Measurements from ENCODE around the gene SOX13. TPM values are rescaled to one million over a fixed set of nuclear protein-coding genes. Genes with fewer than 3 reads are reported as not detected.

SOX13 gene
- total RNA-seq, 1 experiment from 2014 or later = 31.5 TPM

DNA sequence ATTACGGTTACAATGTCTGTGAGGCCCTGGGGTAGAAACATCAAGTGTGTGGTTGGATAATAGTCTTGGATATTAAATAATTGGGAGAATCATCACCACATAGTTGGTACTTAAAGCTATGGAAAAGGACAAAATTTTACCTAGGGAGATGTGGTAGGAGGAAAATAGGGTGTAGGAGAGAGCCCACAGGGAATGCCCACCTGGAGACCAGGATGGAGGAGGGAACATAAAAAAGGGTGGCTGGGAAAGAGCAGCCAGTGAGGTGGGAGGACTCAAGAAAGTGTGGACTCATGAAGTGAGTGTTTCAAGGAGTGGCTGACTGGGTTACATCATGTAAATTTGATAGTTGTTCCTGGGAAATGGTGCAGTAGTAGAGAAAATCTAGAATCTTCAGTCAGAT is 3.0 kb upstream of the SOX13 start:
- POLR2A ChIA-PET = no interaction called here
- CTCF ChIA-PET = no interaction called here
- DNase-seq = no peak
- no peaks in the 10 kb centered on the region for H3K27me3 ChIP-seq (replicated peaks; ENCODE audit: control insufficient read depth, insufficient read depth, low read length)
- H3K4me1 ChIP-seq = no peaks in the 10 kb centered on the region
- no peak overlapping the region for H3K27ac Mint-ChIP-seq (ENCODE audit: unreplicated experiment)
- BruUV-seq (replicated peaks) = no TSS peak
- no peaks in the 10 kb centered on the region for H3K9me3 Mint-ChIP-seq (ENCODE audit: unreplicated experiment)
- intact Hi-C loops (cut with micrococcal nuclease; ENCODE audit: unreplicated experiment) = no loop called here
- no peak overlapping the region for H3K4me3 ChIP-seq (ENCODE audit: low read depth, low read length)
- H3K27me3 Mint-ChIP-seq (ENCODE audit: insufficient read depth, unreplicated experiment) = no peaks in the 10 kb centered on the region
- H3K4me3 Mint-ChIP-seq (ENCODE audit: unreplicated experiment) = no peak overlapping the region
- TF ChIP-seq, protein P1, sequence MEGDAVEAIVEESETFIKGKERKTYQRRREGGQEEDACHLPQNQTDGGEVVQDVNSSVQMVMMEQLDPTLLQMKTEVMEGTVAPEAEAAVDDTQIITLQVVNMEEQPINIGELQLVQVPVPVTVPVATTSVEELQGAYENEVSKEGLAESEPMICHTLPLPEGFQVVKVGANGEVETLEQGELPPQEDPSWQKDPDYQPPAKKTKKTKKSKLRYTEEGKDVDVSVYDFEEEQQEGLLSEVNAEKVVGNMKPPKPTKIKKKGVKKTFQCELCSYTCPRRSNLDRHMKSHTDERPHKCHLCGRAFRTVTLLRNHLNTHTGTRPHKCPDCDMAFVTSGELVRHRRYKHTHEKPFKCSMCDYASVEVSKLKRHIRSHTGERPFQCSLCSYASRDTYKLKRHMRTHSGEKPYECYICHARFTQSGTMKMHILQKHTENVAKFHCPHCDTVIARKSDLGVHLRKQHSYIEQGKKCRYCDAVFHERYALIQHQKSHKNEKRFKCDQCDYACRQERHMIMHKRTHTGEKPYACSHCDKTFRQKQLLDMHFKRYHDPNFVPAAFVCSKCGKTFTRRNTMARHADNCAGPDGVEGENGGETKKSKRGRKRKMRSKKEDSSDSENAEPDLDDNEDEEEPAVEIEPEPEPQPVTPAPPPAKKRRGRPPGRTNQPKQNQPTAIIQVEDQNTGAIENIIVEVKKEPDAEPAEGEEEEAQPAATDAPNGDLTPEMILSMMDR (IDR thresholded peaks at IDR 0.05; ENCODE audit: insufficient read depth in 1 of 2, low read depth in 1 of 2, low read length in 1 of 2, severe bottlenecking in 1 of 2, unreplicated experiment in 1 of 2) = no peak
- H3K36me3 Mint-ChIP-seq (ENCODE audit: insufficient read depth, unreplicated experiment) = no peaks in the 10 kb centered on the region
- H3K9me3 ChIP-seq = no peaks in the 10 kb centered on the region
- peaks cover 10% of the 10 kb centered on the region for H3K4me1 Mint-ChIP-seq (ENCODE audit: low read depth, unreplicated experiment)
- H3K36me3 ChIP-seq (ENCODE audit: control insufficient read depth, insufficient read depth, low read length) = no peaks in the 10 kb centered on the region

DNA sequence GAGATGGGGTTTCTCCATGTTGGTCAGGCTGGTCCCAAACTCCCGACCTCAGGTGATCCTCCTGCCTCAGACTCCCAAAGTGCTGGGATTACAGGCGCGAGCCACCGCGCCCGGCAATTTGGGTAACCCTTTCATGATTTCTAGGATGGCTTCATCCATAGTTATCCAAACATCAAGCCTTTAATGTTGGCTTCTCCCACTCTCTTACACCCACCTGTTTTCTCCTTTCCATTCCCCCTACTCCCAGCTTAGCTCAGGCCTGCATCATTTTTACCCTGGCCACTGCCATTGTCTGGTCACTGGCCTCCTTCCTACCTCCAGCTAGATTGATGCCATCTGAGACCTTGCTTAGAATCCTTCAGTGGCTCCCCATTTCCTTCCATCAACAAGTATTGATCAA is 2.0 kb upstream of the SOX13 start:
- H3K36me3 ChIP-seq (ENCODE audit: control insufficient read depth, insufficient read depth, low read length) = no peaks in the 10 kb centered on the region
- Mint-ChIP-seq H3K36me3 (ENCODE audit: insufficient read depth, unreplicated experiment) (no peaks in the 10 kb centered on the region), H3K9me3 (ENCODE audit: unreplicated experiment) (no peaks in the 10 kb centered on the region), H3K27me3 (ENCODE audit: insufficient read depth, unreplicated experiment) (no peaks in the 10 kb centered on the region), H3K4me3 (ENCODE audit: unreplicated experiment) (no peak overlapping the region), H3K27ac (ENCODE audit: unreplicated experiment) (no peak overlapping the region), H3K4me1 (ENCODE audit: low read depth, unreplicated experiment) (peaks cover 12% of the 10 kb centered on the region)
- ChIA-PET POLR2A (no interaction called here), CTCF (no interaction called here)
- no peak overlapping the region for H3K4me3 ChIP-seq (ENCODE audit: low read depth, low read length)
- no peaks in the 10 kb centered on the region for H3K9me3 ChIP-seq
- no peaks in the 10 kb centered on the region for H3K27me3 ChIP-seq (replicated peaks; ENCODE audit: control insufficient read depth, insufficient read depth, low read length)
- TF ChIP-seq, protein P1 (IDR thresholded peaks at IDR 0.05; ENCODE audit: insufficient read depth in 1 of 2, low read depth in 1 of 2, low read length in 1 of 2, severe bottlenecking in 1 of 2, unreplicated experiment in 1 of 2) = no peak
- no TSS peak for BruUV-seq (replicated peaks)
- no peak for DNase-seq
- peaks cover 9% of the 10 kb centered on the region for H3K4me1 ChIP-seq
- intact Hi-C loops (cut with micrococcal nuclease; ENCODE audit: unreplicated experiment) = no loop called here

DNA sequence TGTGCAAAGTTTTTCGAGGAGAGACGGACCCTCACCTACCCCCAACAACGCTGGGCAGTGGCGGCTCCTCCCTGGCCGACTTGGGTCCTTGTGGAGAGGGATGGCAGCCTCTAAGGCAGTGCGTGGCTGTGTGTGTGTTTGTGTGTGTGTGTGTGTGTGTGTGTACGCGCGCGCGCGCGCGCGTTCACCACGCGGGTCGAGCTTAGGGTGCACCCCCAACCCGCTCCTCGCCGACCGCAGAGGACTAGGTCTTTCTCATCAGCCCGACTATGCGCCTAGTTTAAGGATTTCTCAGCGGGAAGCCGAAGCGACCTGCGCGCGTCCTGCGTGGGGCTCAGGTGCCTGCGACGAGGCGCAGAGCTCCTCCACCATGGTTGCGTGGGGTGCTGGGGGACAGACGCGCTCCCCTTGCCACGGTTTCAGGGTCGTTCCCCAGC is 940 bp downstream of the SOX13 start:
- H3K9me3 ChIP-seq = no peaks in the 10 kb centered on the region
- BruUV-seq (replicated peaks) = no TSS peak
- ChIA-PET POLR2A (interaction anchor here (1.5 kb wide), 1 partner anchor 175 kb away, joined by 5 read pairs; no protein-coding TSS in a partner anchor), CTCF (interaction anchor here (1.6 to 2.1 kb wide), 3 partner anchors 54 to 203 kb away, joined by 7 to 16 read pairs (median 11); no protein-coding TSS in a partner anchor)
- TF ChIP-seq, protein P1 (IDR thresholded peaks at IDR 0.05; ENCODE audit: insufficient read depth in 1 of 2, low read depth in 1 of 2, low read length in 1 of 2, severe bottlenecking in 1 of 2, unreplicated experiment in 1 of 2) = no peak
- Mint-ChIP-seq H3K36me3 (ENCODE audit: insufficient read depth, unreplicated experiment) (peaks cover 5% of the 10 kb centered on the region), H3K27me3 (ENCODE audit: insufficient read depth, unreplicated experiment) (no peaks in the 10 kb centered on the region), H3K9me3 (ENCODE audit: unreplicated experiment) (no peaks in the 10 kb centered on the region), H3K4me3 (ENCODE audit: unreplicated experiment) (peak overlapping the region; percentile 90), H3K27ac (ENCODE audit: unreplicated experiment) (no peak overlapping the region), H3K4me1 (ENCODE audit: low read depth, unreplicated experiment) (peaks cover 16% of the 10 kb centered on the region)
- peak overlapping the region; percentile 96 for H3K4me3 ChIP-seq (ENCODE audit: low read depth, low read length)
- H3K27me3 ChIP-seq (replicated peaks; ENCODE audit: control insufficient read depth, insufficient read depth, low read length) = no peaks in the 10 kb centered on the region
- H3K4me1 ChIP-seq = peaks cover 22% of the 10 kb centered on the region
- no peak for DNase-seq
- H3K36me3 ChIP-seq (ENCODE audit: control insufficient read depth, insufficient read depth, low read length) = no peaks in the 10 kb centered on the region; the same call in 1 of the 2 replicates
- intact Hi-C loops (cut with micrococcal nuclease; ENCODE audit: unreplicated experiment) = loop anchor here (1.0 to 2.0 kb wide), 2 partner anchors 55 to 203 kb away; no protein-coding TSS in a partner anchor
